HG03571 (cell line): Measurements from ENCODE around the gene SLC8B1.

Experiments
- ATAC-seq: cut with Tn5 transposase; IDR thresholded peaks from one replicate; pipeline ENCODE4 v1.9.1; 2021; ENCODE audit not compliant: unreplicated experiment

The SLC8B1 gene

GRCh38 chr12:113248842-113249435, 86.0 kb downstream of the SLC8B1 start:
- no peak for ATAC-seq
